HG02623 (cell line): Measurements from ENCODE around the gene SLC6A9.

Source experiments
- ATAC-seq: cut with Tn5 transposase; IDR thresholded peaks from one replicate; pipeline ENCODE4 v1.9.1; 2021; ENCODE audit warnings: moderate library complexity; ENCODE audit not compliant: unreplicated experiment

SLC6A9 gene

DNA sequence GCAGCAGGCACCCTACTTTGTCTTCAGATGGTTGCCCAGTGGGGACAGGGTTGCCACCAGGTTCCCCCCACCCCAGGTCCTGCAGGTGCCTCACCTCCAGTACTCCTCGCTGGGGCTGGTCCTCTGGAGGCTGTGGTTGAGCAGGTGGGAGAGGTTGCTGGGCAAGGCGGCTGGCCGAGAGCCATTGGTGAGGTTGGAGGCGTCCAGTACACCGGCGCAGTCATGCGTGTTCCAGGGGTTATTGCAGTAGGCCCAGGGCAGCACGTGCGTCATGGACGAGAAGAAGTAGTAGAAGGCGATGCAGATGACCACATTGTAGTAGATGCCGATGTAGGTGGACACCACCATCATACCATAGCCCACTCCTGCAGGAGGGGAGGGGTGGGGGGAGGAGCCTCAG, 23.0 kb downstream of the SLC6A9 start:
- no peak for ATAC-seq

DNA sequence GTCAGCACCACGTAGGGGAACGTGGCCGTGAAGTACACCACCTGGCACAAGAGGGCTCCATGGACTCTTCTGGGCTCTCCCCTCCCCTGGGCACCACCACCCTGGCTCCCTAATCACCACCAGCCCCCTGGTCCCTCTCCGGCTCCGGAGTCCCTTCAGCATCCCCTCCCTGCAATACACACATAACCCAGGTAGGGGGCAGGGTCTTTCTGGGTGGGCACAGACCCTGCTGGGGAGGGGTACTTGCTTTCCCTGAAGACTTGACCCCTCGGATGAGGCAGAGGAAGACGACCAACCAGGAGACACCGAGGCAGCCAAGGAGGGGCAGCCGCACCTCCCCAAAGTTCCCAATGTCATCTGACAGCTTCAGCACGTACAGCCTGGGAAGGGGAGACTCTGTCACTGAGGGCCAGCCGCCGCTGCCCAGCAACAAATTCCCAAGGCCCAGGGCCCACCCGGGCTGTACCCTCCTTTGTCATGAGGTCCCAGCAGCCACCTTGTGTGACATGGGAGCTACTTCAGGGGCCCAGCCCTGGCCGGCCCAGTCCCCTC, 28.6 kb downstream of the SLC6A9 start:
- ATAC-seq = no peak

DNA sequence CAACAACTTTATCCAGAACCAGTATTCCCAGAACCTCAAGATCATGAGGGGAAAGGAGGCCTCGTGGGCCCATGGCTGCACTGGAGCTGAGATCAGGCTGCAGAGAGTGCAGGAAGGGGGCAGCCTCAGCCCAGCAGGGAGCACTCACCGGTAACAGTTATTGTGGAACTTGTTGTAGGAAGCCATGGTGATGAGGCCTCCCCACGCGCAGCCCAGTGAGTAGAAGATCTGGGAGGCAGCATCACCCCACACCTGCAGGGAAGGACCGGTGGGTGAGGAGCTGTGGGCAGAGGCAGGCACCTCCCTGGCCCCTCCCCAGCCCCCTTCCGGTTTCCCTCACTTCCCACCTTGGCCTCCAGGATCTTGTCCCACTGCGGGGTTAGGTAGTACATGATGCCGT, 29.1 kb downstream of the SLC6A9 start:
- no peak for ATAC-seq

DNA sequence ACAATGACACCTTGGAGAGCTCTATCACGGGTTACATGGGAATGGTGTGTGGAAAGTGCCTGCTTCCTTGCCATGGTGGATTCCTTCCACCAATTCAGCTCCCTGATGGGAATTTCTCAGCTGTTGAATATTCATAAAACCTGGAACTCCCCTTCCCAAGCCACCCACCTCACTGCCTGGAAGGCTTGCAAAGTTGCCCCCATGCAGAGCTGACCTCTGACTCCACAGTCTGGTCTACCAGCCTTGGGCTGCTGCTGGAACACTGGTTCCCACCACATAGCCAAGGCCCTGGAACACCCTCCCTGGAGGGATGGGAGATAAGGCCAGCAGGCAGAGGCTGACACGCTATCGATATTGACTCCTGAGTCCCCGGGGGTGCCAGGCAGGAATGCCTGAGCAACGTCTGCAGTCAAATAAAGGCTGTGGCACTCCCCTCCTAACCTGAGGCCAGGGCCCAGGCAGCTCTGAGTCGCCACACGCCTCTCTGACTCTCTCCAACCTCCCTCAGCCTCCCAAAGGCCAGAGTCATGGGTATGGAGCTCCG, 31.1 kb downstream of the SLC6A9 start:
- no peak for ATAC-seq

DNA sequence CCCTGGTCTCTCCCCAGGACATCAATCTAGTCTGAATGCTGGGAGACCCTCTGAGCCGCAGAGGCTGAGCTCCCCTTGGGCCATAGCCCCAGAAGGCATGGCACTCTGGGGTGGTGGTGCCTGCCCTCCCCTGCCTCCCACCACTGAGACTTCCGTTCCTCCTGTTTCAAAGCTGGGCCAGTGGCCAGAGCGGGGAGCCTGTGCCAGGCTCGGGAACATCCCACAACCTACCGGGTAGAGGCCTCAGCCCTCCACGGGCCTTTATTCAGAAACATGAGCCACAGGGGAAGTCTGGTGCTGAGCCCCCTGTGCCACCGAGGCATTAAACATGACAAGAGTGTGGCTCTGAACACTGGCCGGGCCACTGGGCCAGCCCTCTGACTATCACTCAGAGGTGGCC, 31.8 kb downstream of the SLC6A9 start:
- no peak for ATAC-seq

DNA sequence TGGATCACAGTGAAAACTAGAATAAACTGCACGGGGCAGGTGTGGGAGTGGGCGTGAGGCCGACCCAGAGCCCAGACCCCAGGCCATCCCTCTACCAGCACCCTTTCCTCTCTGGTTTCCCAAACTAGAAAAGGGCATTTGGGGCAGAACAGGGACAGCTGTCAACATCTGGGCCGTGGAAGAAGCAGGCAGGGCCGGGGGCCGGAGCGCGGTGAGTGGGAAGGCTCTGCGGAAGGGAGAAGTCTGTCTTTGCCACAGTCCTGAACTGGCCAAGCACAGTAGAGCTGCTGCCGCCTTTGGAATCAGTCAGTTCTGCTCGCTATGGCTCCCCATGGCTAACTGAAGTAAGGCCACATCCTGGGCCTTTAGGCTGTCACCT, 33.3 kb downstream of the SLC6A9 start:
- no peak for ATAC-seq

DNA sequence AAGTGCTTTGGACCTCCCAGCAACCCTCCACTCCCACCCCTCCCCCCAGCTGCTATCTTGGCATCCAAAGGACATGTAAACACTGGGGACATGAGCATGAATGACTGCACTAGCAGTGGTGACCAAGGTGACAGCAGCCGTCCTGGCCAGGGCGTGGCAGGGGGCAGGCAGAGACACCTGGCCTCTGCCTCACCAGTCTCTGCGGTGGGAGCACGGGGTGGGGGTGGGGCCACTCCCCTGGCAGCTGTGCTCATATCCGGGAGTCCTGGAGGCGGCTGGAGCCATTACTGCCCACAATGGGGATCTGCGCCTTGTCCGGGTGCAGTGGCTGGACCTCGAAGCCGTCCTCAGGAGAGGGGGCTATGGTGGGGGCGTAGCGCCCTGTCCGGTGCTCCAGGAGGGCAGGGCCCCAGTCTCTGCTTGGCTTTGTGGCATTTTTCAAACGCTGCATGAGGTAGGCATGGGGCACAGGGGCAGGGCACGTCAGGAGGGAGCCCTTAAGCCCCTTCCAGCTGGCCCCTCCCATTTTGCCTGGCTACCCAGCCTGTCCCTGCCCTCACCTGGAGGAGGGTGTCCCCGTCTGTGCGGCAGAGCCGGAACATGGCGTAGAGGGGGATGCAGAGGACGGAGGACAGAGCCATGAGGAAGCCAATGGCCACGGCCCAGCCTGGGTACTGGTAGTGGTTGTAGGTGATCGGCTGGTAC, 33.8 kb downstream of the SLC6A9 start:
- ATAC-seq = no peak

DNA sequence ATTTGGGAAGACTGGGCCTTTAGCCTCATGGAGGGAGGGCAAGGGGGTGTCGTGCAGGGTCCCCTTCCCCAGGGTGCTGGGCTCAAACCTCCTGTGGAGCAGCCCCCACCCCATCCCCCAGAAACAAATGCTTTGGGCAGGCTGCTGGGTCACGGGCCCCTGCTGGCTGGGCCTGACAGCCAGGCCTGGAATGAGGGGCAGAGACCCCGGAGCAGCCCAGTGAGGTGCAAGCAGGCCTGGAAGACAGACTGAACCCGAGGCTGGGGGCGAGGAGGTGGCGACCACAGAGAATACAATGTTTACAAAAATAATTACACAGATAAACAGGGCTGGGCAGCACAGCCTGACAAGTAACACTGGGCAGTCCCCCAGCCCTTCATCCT, 34.5 kb downstream of the SLC6A9 start:
- no peak for ATAC-seq

DNA sequence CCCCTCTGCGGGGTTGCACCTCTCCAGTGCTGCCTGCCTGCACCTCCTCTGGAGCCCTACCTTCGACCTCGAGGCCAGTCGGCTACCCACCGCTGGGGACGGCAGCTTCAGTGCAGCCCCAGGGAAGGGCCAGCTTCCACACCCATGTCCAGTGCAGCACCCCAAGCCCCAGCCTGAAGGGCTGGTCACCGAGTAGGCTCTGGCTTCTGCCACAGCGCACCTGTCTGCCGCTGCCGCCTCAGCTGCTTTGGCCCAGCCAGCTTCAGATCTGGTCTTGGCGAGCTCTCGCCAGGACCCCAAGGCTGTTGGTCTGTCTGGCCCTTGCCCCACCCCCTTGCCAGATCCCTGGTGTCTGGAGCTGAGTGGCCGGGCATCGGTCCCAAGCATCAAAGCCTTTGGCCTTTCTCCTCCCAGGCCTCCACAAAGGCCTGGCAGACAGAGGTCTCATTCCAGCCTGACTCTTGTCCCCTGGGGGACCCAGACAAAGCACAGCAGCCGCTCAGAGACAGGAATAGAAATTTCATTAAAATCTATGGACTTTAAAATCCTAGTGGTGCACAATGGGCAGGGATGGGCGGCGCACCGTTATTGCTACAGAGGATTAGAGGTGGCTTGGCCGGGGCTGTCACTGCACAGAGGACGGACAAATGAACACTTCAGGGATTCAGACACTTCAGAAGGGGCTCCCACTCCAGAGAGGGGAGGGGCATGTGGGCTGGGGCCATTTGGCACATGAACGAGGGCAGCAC, 35.1 kb downstream of the SLC6A9 start:
- no peak for ATAC-seq

DNA sequence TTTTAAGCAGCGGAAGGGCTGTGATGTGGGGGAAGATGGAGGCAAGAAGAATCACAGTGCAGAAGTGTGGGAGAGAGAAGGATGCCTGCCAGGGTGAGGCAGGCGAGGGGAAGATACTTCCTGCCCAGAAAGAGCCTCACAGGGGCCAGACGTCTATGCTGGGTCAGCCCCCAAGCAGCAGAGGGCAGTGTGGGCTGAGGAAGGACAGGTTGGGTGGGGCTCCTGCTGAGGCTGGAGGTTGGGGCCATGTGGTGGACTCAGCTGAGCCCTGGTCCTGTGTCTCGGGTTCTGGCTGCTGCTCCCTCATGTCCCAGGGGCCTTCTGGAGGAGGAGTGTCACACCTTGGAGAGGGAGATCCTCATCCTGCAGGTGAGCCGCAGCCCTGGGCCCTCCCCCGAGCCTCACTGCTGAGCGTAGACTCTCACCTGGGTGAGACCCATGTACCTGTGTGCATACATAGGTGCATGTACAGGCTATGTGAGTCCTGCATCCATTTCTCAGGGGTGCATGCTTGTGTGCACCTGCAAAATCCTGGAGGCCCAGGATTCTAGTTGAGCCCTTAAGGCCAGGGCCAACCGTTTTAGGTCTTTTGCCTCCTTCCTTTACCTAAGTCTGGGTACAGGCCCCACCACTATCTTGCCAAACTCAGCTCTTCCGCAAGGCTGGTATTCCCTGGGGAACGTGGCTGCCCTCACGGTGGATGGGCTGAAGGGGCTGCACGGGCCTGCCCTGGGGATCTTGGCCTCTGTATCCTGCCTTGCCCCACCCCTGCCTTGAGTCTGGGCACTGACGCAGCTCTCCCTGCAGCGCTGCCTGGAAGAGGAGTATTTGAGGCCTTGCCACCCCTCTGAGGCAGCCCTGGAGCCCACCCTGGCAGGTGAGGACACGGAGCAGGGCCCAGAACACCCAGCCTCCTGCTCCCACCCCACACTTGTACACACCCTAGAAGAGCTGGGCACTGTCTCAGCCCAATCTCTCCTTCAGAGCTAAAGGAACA, 36.2 kb downstream of the SLC6A9 start:
- no peak for ATAC-seq

DNA sequence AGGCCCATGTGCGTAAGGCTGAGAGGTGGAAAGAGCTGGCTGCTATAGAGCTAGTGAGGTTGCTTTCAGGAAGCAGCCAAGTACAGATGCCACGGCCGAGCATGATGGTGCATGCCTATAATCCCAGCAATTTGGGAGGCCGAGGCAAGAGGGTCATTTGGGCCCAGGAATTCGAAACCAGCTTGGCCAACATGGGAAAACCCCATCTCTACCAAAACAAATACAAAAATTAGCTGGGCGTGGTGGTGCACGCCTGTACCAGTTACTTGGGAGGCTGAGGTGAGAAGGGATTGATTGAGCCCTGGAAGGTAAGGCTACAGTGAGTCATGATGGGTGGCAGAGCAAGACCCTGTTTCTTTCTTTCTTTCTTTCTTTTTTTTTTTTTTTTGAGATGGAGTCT, 37.2 kb downstream of the SLC6A9 start:
- no peak for ATAC-seq

DNA sequence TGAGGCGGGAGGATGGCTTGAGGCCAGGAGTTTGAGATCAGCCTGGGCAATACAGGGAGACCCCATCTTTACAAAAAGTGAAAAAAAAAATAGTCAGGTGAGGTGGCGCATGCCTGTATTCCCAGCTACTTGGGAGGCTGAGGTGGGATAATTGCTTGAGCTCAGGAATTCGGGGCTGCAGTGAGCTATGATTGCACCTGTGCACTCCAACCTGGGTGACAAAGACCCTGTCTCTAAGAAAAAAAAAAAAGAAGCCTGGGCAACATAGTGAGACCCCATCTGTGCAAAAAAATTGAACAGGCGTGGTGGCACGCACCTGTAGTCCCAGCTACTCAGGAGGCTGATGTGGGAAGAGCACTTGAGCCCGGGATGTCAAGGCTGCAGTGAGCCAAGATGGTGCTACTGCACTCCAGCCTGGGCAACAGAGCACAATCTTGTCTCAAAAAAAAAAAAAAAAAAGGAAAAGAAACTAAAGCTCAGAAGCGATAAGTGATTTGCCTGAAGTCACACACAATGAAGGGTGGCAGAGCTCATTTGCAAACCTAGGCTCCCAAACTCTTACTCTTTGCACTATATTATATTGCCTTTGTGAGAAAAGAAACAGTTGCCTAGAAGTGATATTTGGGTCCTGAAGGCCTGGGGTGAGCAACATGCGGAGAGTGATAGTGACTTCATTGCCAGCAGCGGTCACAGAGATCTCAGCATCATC, 37.9 kb downstream of the SLC6A9 start:
- ATAC-seq = no peak

DNA sequence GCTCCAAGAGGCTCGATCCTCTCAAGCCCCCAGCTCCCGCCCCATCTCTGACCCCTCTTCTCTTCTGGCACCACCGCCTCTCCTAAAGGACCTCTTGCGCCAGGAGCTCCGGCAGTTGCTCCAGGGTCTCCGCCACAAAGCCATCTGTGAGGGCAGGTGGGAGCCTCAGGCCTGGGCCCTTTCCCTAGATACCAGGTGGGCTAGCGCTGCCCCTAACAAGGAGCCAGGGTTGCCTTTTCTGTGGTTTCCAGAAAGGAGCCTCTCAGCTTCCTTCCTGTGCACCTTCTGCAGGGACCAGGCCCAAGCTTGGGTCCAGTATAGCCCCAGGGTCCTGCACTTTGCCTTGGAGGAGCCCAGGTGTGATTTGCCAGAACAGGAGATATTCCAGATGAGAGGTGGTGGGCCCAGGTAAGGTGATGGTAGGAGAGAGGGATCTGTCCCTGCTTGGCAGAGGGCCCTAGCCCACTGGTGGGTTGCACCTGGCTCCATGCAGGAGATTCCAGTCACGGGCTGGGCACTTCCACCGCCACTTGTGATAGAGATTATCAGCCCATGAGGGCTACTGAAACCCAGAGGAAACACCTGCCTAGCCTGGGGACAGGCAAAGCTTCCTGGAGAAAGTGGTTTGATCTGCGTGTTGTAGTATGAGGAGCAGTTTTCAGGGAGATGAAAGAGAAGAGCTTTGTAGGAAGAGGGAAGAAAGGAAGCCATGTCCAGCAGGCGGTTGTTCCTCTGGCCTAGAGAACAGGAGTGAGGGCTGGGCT, 38.8 kb downstream of the SLC6A9 start:
- no peak for ATAC-seq

DNA sequence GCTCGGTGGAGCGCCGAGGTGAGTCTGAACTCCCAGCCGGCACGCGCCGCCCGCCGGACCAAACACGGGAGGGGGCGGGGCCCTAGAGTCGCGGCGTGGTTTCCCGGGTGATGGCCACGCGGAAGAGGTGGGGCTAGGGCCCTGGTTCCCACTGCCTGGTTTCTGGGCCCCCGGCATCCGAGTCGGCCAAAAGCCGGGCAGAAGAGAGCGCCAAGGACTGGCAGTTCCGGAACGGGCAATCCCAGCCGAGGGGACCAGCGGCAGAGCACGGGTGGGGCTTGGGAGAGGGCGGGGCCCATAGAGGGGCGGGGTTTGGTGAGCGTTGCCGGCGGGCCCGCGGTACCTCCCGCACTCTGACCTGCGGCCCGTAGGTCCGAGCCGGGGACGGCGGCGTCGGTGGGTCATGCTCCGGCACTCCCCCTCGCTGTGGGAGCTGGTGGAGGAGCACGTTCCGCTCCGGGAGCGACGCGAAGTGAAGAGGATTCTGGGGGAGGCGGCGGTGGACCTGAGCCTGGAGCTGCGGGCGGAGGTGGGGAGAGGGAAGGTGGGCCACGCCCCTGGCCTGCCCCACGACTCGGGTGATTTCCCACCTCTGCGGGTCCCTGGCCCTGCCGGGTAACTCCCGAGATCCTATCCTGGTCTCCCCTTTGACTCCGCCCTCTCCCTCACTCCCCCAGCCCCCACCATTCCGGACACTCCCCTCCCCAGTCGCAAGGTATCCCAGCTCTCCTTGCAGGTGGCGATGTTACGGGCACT, 39.6 kb downstream of the SLC6A9 start, which contains the start of gene CCDC24:
Gene CCDC24 (plus strand): TSS at position 124 of the 756 bp plus-strand sequence. CDS start 280 bp downstream, at position 404.
- ATAC-seq = peak; percentile 65

DNA sequence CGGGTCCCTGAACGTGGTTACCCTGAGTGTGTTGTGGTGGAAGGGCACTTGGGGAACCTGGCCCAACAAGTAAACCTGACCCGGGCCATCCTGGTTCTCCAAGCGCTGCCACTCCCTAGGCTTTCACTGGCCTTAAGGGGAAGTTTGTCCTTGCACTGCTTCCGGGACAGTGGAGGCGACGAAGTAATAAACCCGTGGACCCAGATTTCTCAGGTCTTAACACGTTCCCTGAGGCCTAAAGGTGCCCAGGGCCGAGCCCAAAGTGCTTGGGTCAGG, 40.1 kb downstream of the SLC6A9 start:
- peak; percentile 12 for ATAC-seq

DNA sequence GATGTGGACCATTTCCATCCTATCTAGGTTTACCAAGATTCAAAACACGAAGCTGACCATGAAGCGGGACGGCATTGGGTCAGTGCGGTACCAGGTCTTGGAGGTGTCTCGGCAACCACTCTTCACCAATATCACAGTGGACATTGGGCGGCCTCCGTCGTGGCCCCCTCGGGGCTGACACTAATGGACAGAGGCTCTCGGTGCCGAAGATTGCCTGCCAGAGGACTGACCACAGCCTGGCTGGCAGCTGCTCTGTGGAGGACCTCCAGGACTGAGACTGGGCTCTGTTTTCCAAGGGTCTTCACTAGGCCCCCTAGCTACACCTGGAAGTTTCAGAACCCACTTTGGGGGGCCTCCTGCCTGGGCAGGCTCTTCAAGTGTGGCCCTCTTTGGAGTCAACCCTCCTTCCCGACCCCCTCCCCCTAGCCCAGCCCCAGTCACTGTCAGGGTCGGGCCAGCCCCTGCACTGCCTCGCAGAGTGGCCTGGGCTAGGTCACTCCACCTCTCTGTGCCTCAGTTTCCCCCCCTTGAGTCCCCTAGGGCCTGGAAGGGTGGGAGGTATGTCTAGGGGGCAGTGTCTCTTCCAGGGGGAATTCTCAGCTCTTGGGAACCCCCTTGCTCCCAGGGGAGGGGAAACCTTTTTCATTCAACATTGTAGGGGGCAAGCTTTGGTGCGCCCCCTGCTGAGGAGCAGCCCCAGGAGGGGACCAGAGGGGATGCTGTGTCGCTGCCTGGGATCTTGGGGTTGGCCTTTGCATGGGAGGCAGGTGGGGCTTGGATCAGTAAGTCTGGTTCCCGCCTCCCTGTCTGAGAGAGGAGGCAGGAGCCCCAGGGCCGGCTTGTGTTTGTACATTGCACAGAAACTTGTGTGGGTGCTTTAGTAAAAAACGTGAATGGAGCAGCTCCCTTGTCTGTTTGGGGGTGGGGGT, 40.7 kb downstream of the SLC6A9 start:
- ATAC-seq = no peak

DNA sequence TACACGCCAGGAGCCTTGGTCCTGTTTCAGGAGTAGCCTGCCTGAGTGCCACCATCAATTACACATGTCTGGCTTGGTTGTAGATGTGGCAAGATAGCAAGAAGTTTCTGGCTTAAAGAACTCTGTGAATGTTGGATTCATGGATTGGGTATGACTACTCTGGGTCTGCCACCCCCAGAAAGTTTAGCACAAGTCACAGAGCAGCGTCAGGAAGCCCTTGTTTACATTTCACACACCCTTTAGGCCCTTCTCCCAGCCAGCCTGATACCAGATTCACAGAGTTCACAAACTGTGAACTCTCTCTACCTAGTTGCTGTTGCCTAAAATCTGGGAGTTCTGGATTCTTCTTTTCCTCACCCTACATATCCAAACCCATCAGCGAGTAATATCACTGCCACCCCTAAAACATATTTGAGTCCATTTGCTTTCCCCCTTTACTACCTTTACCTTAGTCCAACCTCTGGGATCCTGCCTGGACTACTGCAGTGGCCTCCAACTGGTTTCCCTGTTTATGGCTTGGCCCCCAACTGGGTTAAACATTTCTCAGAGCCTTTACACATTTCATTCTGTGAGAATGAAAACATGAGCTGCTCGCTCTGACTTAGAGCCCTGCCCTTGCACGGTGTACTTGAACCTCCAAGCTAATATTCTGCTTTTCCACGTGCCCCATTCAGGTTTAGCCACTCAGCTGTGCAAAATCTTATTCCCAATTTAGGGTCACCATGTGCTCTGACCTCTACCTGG, 43.9 kb downstream of the SLC6A9 start:
- no peak for ATAC-seq
